ENCODE results near the gene LMOD2.

Gene LMOD2

DNA sequence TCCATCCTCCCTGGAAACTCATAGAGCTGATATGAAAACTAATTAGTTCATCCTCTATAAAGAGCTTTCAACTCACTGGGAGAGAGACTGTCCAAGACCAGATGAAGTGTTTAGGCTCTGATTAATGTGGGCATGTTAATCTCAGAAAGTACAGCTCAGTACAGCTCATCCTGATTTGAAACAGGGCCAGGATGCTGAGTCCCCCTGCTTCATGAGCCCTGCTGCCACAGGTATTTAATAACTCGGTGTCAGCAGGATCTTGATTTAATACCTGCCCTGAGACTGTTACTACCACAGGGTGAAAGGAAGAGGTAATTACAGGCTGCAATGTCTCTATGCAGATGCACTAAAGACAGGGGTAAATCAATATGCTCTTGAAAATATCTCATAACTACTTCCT is 10.8 kb downstream of the LMOD2 start:
- DNase-seq: no peak
- H3K27me3 ChIP-seq: no peaks in the 10 kb centered on the region
- no peak overlapping the region for H3K4me3 ChIP-seq (ENCODE audit: low read depth, low read length)

DNA sequence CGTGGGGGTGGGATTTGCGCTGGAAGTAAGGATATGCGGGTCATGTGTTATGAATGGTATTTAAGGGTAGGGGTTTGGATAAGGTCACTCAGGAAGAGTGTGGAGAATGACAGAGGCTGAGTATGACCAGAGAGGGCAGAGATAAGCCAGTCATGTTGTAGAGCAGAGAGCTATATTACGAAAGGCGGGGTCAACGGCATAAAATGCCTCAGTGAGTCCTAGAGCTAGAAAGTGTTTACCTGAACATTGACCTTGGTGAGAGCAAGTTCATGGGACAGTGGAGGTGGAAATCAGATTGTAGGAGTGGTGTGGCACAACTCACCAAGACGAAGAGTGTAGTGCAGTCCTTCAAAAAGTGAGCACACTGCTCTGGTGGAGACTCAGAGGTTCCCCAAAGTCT is 13.8 kb downstream of the LMOD2 start:
- Histone ChIP-seq H3K36me3 (no peaks in the 10 kb centered on the region), H3K4me3 (ENCODE audit: low read depth, low read length) (no peak overlapping the region), H3K4me1 (peaks cover 13% of the 10 kb centered on the region), H3K9me3 (no peaks in the 10 kb centered on the region), H3K27me3 (no peaks in the 10 kb centered on the region)
- TF ChIP-seq, protein P1, sequence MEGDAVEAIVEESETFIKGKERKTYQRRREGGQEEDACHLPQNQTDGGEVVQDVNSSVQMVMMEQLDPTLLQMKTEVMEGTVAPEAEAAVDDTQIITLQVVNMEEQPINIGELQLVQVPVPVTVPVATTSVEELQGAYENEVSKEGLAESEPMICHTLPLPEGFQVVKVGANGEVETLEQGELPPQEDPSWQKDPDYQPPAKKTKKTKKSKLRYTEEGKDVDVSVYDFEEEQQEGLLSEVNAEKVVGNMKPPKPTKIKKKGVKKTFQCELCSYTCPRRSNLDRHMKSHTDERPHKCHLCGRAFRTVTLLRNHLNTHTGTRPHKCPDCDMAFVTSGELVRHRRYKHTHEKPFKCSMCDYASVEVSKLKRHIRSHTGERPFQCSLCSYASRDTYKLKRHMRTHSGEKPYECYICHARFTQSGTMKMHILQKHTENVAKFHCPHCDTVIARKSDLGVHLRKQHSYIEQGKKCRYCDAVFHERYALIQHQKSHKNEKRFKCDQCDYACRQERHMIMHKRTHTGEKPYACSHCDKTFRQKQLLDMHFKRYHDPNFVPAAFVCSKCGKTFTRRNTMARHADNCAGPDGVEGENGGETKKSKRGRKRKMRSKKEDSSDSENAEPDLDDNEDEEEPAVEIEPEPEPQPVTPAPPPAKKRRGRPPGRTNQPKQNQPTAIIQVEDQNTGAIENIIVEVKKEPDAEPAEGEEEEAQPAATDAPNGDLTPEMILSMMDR (IDR thresholded peaks at IDR 0.05; ENCODE audit: low read depth, low read length): no peak
- DNase-seq: no peak

More for the DNA sequence above, 10.8 kb downstream of the LMOD2 start:
- Histone ChIP-seq H3K4me1 (peaks cover 13% of the 10 kb centered on the region), H3K9me3 (no peaks in the 10 kb centered on the region), H3K36me3 (no peaks in the 10 kb centered on the region)
- TF ChIP-seq, protein P1 (IDR thresholded peaks at IDR 0.05; ENCODE audit: low read depth, low read length): no peak

DNA sequence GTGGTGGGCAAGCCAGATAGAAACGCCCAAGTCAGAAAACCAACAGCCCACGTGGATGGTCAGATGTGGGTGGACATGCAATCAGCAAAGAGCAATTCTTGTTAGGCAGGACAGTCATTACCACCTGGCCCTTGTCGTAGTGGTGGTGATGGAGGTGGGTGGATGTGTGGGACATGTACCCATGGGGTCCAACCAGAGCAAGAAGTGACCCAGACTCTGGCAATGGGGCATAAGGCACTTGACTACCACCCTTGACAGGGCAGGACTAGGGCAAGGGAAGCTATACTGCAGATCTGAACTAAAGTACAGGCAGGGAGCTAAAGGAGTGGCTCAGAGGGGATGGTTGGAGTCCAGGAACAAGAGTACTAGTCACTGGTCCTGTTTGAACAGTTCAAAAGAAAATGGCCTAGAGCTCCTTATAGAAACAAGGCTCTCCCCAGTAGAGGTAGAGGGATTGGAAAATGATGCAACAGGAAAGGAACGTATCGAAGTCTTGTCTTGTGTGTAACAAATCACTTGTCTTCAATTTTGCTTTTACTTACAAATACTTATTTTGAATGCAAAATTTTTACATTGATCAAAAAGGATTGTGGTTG is 17.6 kb downstream of the LMOD2 start:
- Histone ChIP-seq H3K36me3 (no peaks in the 10 kb centered on the region), H3K4me3 (ENCODE audit: low read depth, low read length) (no peak overlapping the region), H3K27me3 (no peaks in the 10 kb centered on the region), H3K4me1 (no peaks in the 10 kb centered on the region), H3K9me3 (no peaks in the 10 kb centered on the region)
- TF ChIP-seq, protein P1 (IDR thresholded peaks at IDR 0.05; ENCODE audit: low read depth, low read length): no peak
- DNase-seq: no peak

DNA sequence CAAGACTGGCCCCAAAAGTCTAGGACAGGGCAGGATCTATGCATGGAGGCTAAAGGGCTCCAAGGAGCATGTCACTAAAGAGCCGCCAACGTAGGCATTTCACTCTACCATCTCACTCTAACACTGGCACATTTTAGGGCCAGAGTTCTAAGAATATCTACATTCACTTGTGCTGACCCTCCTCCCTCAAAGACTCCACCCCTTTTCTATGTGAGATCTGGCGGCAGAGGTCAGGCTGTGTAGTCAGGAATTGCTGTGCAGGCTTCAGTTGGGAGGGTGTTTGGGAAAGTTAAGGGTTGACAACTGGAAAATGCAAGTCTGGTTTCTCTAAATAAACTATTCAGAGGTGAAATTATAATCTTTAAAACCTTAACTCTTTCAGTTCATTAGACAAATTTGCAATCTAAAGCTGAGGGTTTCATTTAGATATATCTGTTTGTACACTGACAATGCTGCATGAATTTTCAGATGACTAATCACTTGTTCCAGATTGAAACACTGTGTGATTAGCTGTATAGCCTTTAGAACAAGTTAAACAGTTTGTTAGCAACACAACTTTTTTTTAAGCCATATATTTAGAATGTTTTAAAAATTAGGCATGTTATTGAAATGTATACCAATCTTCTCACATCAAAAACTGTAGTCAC is 18.2 kb downstream of the LMOD2 start:
- no peak for DNase-seq
- TF ChIP-seq, protein P1 (IDR thresholded peaks at IDR 0.05; ENCODE audit: low read depth, low read length): no peak

DNA sequence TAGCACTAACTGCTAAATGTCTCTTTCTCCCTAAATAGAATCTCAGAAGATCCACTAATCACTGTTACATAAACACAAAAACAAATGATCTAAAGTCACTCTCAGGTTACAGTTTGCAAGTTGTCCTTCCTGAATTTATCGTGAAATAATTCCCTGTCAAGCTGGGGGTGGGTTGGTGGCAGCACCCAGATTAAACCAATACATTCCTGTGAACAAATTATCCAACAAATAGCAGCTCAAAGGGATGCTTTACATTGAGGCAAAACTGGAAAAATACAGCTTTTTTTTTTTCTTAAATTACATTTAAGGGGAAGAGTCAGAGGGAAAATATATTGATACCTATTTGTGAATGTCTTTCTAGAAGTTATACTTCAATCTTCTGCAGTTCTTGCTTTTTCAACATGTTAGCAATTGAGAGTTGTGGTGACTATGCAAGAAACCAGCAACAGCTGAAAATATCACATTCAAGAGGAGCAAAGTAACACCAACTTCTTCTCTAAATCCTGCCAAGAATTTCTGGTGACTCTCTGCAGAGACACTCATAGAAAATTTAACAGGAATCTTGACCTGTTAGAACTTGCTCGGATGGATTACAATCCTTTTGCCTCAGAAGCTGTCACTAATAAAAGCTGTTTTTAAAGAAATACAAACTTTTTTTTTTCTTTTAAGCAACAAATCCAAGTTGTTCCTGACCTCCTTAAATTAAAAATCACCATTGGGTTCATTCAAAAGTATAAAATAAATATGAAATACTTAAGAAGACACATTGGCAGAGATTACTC is 18.9 kb downstream of the LMOD2 start:
- no peak for DNase-seq
- H3K4me3 ChIP-seq (ENCODE audit: low read depth, low read length): no peak overlapping the region
- no peaks in the 10 kb centered on the region for H3K36me3 ChIP-seq
- no peaks in the 10 kb centered on the region for H3K27me3 ChIP-seq
- no peaks in the 10 kb centered on the region for H3K9me3 ChIP-seq
- H3K4me1 ChIP-seq: no peaks in the 10 kb centered on the region
- TF ChIP-seq, protein P1 (IDR thresholded peaks at IDR 0.05; ENCODE audit: low read depth, low read length): no peak

More for the DNA sequence above, 18.2 kb downstream of the LMOD2 start:
- Histone ChIP-seq H3K4me3 (ENCODE audit: low read depth, low read length) (no peak overlapping the region), H3K4me1 (no peaks in the 10 kb centered on the region), H3K27me3 (no peaks in the 10 kb centered on the region), H3K36me3 (no peaks in the 10 kb centered on the region), H3K9me3 (no peaks in the 10 kb centered on the region)

DNA sequence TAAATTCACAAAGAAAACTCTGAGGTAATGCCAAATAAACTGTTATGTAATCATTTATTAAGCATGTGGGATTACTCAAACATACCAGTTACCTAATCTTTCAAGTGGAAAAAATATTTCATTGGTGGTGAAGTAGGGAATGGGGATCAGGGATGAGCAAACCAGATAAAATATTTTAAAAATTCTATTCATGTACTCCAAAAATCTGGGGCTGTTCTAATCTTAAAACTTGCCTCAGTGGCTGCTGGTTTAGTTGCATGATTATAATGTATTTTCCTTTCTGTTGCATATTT is 19.5 kb downstream of the LMOD2 start:
- H3K4me3 ChIP-seq (ENCODE audit: low read depth, low read length): no peak overlapping the region
- no peak for DNase-seq
- TF ChIP-seq, protein P1 (IDR thresholded peaks at IDR 0.05; ENCODE audit: low read depth, low read length): no peak
- no peaks in the 10 kb centered on the region for H3K27me3 ChIP-seq
- H3K36me3 ChIP-seq: no peaks in the 10 kb centered on the region
- H3K9me3 ChIP-seq: no peaks in the 10 kb centered on the region
- no peaks in the 10 kb centered on the region for H3K4me1 ChIP-seq
